Measurements from ENCODE around the gene CLMN.
A peak's percentile ranks its signal among the peaks of the same experiment; 100 is the strongest.

Gene CLMN

GRCh38 chr14:95253039-95253630 is 66.6 kb downstream of the CLMN start:
- H3K27me3 ChIP-seq = no peaks in the 10 kb centered on the region
- no peak for TF ChIP-seq Cebpa-rat (IDR thresholded peaks at IDR 0.05)
- H3K4me1 ChIP-seq = peaks cover 17 to 62% (median 44%) of the 10 kb centered on the region in 10 experiments
- H3K36me3 ChIP-seq = no peaks in the 10 kb centered on the region
- H3K9ac ChIP-seq = no peak overlapping the region
- H3K9me3 ChIP-seq (replicated peaks in 1 of 11) = no peaks in the 10 kb centered on the region
- H3K4me2 ChIP-seq = peak overlapping the region in 9 of 11 experiments; percentile 3 to 55 (median 21); a peak in 9 of 22 replicates
- H4K20me1 ChIP-seq = no peaks in the 10 kb centered on the region; a peak in 1 of 22 replicates
- no peak overlapping the region for H3K4me3 ChIP-seq
- no peak overlapping the region for H3K27ac ChIP-seq

GRCh38 chr14:95252219-95252618 is 67.5 kb downstream of the CLMN start:
- Histone ChIP-seq H3K9ac (no peak overlapping the region), H3K36me3 (no peaks in the 10 kb centered on the region), H3K27ac (no peak overlapping the region), H3K4me3 (no peak overlapping the region), H3K9me3 (replicated peaks in 1 of 11) (no peaks in the 10 kb centered on the region; a peak in 1 of 22 replicates), H3K4me2 (no peak overlapping the region), H4K20me1 (no peaks in the 10 kb centered on the region; a peak in 1 of 22 replicates), H3K27me3 (no peaks in the 10 kb centered on the region), H3K4me1 (peaks cover 17 to 62% (median 45%) of the 10 kb centered on the region in 10 experiments)
- no peak for TF ChIP-seq Cebpa-rat (IDR thresholded peaks at IDR 0.05)

- Histone ChIP-seq H3K4me2 (peak overlapping the region in 9 of 11 experiments; percentile 16 to 69 (median 60); a peak in 17 of 22 replicates), H3K36me3 (no peaks in the 10 kb centered on the region), H3K4me3 (no peak overlapping the region), H3K4me1 (peaks cover 10 to 68% (median 48%) of the 10 kb centered on the region in 10 experiments), H3K27ac (no peak overlapping the region), H3K9ac (no peak overlapping the region), H4K20me1 (no peaks in the 10 kb centered on the region; a peak in 1 of 22 replicates), H3K27me3 (no peaks in the 10 kb centered on the region), H3K9me3 (replicated peaks in 1 of 11) (peaks cover 0 to 11% (median 4%) of the 10 kb centered on the region in 11 experiments; a peak in 8 of 22 replicates)
- TF ChIP-seq Cebpa-rat (IDR thresholded peaks at IDR 0.05) = no peak
Measured at GRCh38 chr14:95250936-95251335, 68.8 kb downstream of the CLMN start.

GRCh38 chr14:95250140-95250769 is 69.5 kb downstream of the CLMN start:
- TF ChIP-seq Cebpa-rat (IDR thresholded peaks at IDR 0.05) = no peak
- H3K27me3 ChIP-seq = no peaks in the 10 kb centered on the region
- H3K9me3 ChIP-seq (replicated peaks in 1 of 11) = peaks cover 0 to 13% (median 4%) of the 10 kb centered on the region in 11 experiments; a peak in 8 of 22 replicates
- peak overlapping the region in 9 of 11 experiments; percentile 16 to 69 (median 60); a peak in 18 of 22 replicates for H3K4me2 ChIP-seq
- H3K9ac ChIP-seq = no peak overlapping the region
- peaks cover 3 to 61% (median 47%) of the 10 kb centered on the region in 10 experiments for H3K4me1 ChIP-seq
- H3K27ac ChIP-seq = no peak overlapping the region
- no peaks in the 10 kb centered on the region; a peak in 1 of 22 replicates for H4K20me1 ChIP-seq
- H3K36me3 ChIP-seq = no peaks in the 10 kb centered on the region
- no peak overlapping the region for H3K4me3 ChIP-seq

- Histone ChIP-seq H3K4me2 (0 out of 22 replicates have a peak overlapping the region, but pooled peaks of 1 of the 11 experiments have one; percentile 19), H3K4me1 (peaks cover 0 to 58% (median 43%) of the 10 kb centered on the region in 10 experiments; a peak in 18 of 20 replicates), H3K27me3 (no peaks in the 10 kb centered on the region), H3K4me3 (no peak overlapping the region), H3K9me3 (replicated peaks in 1 of 11) (peaks cover 0 to 13% (median 4%) of the 10 kb centered on the region in 11 experiments; a peak in 9 of 22 replicates), H3K9ac (no peak overlapping the region), H3K36me3 (no peaks in the 10 kb centered on the region), H4K20me1 (no peaks in the 10 kb centered on the region; a peak in 1 of 22 replicates), H3K27ac (no peak overlapping the region)
- no peak for TF ChIP-seq Cebpa-rat (IDR thresholded peaks at IDR 0.05)
Measured at GRCh38 chr14:95248432-95248831, 71.3 kb downstream of the CLMN start.

GRCh38 chr14:95246870-95247269 is 72.8 kb downstream of the CLMN start:
- peak overlapping the region in 5 of 11 experiments; percentile 29 to 40 (median 36); a peak in 5 of 22 replicates for H3K4me2 ChIP-seq
- peaks cover 0 to 16% (median 4%) of the 10 kb centered on the region in 11 experiments; a peak in 9 of 22 replicates for H3K9me3 ChIP-seq (replicated peaks in 1 of 11)
- TF ChIP-seq Cebpa-rat (IDR thresholded peaks at IDR 0.05) = no peak
- no peaks in the 10 kb centered on the region for H3K27me3 ChIP-seq
- no peaks in the 10 kb centered on the region; a peak in 1 of 22 replicates for H4K20me1 ChIP-seq
- no peak overlapping the region for H3K9ac ChIP-seq
- no peak overlapping the region for H3K4me3 ChIP-seq
- peaks cover 0 to 49% (median 36%) of the 10 kb centered on the region in 10 experiments; a peak in 17 of 20 replicates for H3K4me1 ChIP-seq
- no peak overlapping the region for H3K27ac ChIP-seq
- no peaks in the 10 kb centered on the region for H3K36me3 ChIP-seq

GRCh38 chr14:95245334-95245733 is 74.4 kb downstream of the CLMN start:
- peaks cover 0 to 18% (median 4%) of the 10 kb centered on the region in 11 experiments; a peak in 9 of 22 replicates for H3K9me3 ChIP-seq (replicated peaks in 1 of 11)
- H3K4me2 ChIP-seq = no peak overlapping the region
- no peak for TF ChIP-seq Cebpa-rat (IDR thresholded peaks at IDR 0.05)
- H3K4me1 ChIP-seq = peaks cover 2 to 39% (median 27%) of the 10 kb centered on the region in 10 experiments
- no peaks in the 10 kb centered on the region for H3K27me3 ChIP-seq
- no peak overlapping the region for H3K9ac ChIP-seq
- H4K20me1 ChIP-seq = no peaks in the 10 kb centered on the region; a peak in 1 of 22 replicates
- no peak overlapping the region for H3K4me3 ChIP-seq
- no peak overlapping the region for H3K27ac ChIP-seq
- no peaks in the 10 kb centered on the region for H3K36me3 ChIP-seq

- H3K4me2 ChIP-seq = no peak overlapping the region
- H3K9ac ChIP-seq = no peak overlapping the region
- H4K20me1 ChIP-seq = no peaks in the 10 kb centered on the region; a peak in 1 of 22 replicates
- H3K27me3 ChIP-seq = no peaks in the 10 kb centered on the region
- H3K9me3 ChIP-seq (replicated peaks in 1 of 11) = peaks cover 0 to 19% (median 5%) of the 10 kb centered on the region in 11 experiments; a peak in 10 of 22 replicates
- no peak overlapping the region for H3K4me3 ChIP-seq
- TF ChIP-seq Cebpa-rat (IDR thresholded peaks at IDR 0.05) = no peak
- no peak overlapping the region for H3K27ac ChIP-seq
- H3K4me1 ChIP-seq = peaks cover 9 to 39% (median 27%) of the 10 kb centered on the region in 10 experiments
- no peaks in the 10 kb centered on the region for H3K36me3 ChIP-seq
Measured at GRCh38 chr14:95244587-95244986, 75.1 kb downstream of the CLMN start.

- H3K4me3 ChIP-seq = no peak overlapping the region
- H3K27me3 ChIP-seq = no peaks in the 10 kb centered on the region
- H3K4me2 ChIP-seq = no peak overlapping the region
- peaks cover 0 to 34% (median 15%) of the 10 kb centered on the region in 11 experiments; a peak in 15 of 22 replicates for H3K9me3 ChIP-seq (replicated peaks in 1 of 11)
- no peak overlapping the region for H3K27ac ChIP-seq
- no peaks in the 10 kb centered on the region for H3K36me3 ChIP-seq
- H3K4me1 ChIP-seq = peaks cover 9 to 49% (median 31%) of the 10 kb centered on the region in 10 experiments
- TF ChIP-seq Cebpa-rat (IDR thresholded peaks at IDR 0.05) = no peak
- no peaks in the 10 kb centered on the region for H4K20me1 ChIP-seq
- H3K9ac ChIP-seq = no peak overlapping the region
Measured at GRCh38 chr14:95242870-95243269, 76.8 kb downstream of the CLMN start.
